Stimulated activated CD8-positive, alpha-beta memory T cell treated with anti-CD3 and anti-CD28 coated beads, Interleukin-12 subunit alpha, Interleukin-12 subunit beta, amount 100 ng/mL, for 1 hour (primary cell): ENCODE data around the gene RIMS3.
"Not testable (repeated sequence)": the region's sequence is repeated elsewhere in the genome, so short reads cannot be mapped to it uniquely, and the experiment has no call there.

ENCODE experiments used
- DNase-seq: peaks from one replicate; pipeline ENCODE4 v3.0.0-alpha.2; 2020; ENCODE audit warnings: low read depth

The RIMS3 gene

GRCh38 chr1:40665335-40666171, at the start of gene RIMS3:
TSS of gene RIMS3 (minus strand) at chr1:40665682. CDS start at chr1:40641925, 23,757 bp downstream.
- DNase-seq = peak; percentile 73

- no peak for DNase-seq
Observed at GRCh38 chr1:40712997-40713396, 47.5 kb upstream of the RIMS3 start.

DNA sequence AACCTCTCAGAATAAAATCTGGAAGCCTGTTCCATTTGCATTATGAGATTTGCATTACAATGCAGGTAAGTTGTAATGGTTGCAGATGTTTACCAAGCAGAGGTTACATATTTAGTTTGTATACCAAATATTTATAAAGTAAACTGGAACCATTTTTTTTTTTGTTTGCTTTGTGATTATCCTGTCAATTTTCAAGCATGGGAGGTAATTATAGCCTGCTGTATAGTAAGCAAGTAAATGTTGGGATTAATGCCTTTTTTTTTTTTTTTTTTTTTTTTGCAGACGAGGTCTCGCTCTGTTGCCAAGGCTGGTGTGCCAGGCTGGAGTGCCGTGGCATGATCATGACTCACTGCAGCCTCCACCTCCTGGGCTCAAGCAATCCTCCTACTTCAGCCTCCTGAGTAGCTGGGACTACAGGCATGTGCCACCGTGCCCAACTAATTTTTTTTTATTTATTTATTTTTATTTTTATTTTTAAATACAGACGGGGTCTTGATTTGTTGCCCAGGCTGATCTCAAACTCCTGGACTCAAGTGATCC, 47.0 kb upstream of the RIMS3 start:
- DNase-seq = no peak

GRCh38 chr1:40711465-40712404, 46.3 kb upstream of the RIMS3 start:
- DNase-seq = no peak

DNA sequence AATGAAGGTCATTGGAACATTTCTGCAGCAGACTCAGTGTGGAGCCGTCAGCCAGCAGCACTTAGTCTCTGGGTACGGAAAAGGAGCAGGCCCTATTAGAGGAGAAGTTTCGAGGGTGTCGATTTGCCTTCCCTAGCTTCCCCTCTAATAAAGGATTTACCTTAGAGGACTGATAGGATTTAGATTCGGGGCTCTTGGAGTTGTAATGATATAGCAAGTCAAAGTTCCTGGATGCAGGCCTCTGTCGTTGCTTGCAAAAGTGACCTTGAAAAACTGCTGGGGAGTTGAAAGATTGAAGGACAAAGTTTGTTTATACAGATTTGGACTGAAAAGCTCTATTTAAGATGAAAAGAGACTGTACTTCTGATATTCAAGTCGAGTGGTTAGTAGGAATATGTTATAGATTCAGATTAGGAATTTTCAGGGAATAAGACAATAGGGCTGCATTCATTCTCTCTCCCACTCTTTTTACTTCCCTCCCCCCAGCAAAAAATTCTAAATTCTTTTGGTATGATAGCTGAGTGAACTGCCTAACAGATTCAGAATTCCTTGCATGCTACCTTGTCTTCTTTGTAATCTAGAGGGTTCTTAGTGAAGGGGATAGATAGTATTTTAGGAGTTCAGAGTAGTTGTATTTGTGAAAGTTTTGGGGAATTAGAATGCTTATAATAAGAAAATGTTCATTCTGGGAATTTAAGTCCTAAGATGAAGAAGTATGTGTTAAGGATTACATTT, 45.3 kb upstream of the RIMS3 start:
- DNase-seq = no peak

DNA sequence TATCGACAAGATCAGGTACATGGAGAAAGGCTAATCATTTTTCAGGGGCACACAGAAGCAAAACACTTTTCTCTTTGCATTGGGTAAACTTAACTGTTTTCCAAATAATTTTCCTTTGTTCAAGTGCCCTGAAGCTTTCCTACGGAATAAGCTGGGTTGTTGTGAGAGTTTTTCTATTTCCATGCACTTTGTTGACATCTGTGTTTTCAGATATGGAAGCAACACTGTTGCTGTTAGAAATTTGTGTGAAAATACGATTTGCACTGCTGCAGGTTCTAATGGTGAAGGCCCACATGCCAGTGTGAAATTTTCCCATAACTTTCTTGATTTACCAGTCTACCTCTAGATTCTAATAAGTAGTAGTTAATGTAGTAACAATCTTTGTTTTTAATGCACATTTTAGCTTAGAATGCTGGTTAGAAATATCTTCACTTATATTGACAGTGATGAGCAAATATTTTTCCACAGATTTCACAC, 44.4 kb upstream of the RIMS3 start:
- DNase-seq = no peak

DNA sequence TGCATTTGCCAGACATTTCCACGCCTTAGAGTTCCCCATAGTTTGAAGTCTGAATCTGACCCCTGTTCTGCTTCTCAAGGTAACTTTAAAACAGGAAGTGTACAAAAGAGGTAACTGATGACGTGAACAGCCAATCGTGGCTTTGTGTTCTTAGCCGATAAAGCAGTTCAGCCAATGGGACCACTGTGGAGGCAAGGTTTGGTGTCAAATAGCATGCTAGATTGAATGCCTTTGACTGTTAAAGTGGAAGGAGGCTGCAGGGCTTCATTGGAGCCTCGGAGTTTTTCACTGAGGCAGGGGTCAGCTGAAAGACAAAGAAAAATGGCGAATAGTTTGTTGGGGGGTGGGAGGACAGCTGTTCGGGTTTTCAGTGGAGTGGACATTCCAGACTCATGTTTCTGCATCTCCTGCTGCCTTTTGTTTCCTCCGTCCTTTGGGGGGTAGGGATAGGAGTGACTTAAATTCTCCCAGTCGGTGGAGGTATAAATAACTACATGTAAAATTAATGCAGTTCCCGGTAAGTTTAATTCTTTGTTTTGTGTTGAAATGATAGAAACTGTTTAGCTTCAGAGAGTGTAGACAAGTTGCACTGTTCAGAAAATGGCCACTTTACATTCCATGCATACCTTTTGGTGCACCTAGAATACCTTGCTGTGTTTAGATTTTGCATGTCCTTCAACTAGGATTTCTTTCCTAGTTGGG, 43.8 kb upstream of the RIMS3 start:
- DNase-seq = peak; percentile 52

DNA sequence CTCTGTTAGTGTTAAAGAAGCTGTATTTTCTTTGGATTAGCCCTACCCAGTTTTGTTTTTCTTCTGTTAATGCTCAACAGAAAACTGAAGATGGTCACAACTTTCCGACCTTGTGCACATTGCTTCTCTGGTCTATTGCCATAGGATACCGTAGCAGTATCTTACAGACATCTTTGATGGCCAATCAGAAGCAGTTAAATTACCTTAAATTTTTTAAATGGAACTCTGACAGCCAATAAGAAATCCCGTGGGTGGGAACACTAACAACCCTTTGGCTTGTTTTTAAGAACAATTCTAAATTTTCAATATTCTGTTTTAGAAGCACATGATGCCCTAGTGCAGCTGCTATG, 43.2 kb upstream of the RIMS3 start:
- DNase-seq = no peak

DNA sequence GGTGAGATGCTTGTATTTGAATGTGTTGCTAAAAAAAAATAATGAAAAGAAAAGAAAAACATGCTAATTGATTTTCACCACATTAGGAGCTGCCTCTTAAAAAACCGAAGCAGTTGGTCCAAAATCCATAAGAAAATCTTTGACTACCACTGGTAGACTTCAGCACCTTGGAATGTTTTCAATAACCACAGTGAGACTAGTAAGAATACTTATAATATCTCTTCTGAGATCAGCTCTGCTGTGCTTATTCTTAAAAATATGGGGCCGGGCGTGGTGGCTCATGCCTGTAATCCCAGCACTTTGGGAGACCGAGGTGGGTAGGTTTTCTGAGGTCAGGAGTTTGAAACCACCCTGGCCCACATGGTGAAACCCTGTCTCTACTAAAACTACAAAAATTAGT, 41.1 kb upstream of the RIMS3 start:
- no peak for DNase-seq

DNA sequence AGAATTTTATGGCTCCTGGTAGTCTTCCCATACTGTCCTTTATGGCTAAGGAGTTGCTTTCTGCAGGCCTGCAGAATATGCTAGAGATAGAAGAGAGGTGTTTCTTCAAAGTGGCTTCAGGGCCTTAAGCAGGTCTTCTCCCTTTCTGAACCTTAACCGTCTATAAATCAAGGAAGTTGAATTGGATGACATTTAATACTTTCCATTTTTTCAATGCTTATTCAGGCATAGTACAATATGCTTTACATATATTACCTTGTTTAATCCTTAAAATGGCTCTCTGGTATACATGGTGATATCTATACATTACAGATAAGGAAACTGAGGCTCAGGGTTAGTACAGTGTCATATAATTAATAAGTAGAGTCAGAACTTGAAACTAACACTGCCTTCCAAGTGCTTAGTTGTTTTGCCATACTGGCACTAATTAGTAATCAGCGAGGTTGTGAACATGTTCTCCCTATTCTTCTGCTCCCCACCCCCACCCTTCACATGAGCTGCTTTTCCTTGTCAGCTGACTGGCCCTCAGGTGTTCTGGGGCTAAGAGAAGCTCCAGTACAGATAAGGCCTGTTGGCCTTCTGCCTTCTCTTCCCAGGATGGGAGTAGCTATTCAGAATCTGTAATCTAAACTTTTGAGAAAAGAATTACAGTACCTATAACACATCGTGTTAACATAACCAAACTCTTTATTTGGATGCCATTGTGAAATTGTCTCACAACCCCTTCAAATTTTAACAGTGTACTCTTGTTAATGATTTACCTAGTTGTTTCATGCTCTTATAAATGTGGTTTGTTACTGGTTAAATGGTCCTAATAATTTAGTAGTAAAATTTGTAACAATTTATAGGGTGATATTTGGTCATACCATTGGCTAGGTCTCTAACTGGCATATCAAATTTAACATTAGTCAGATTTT, 39.6 kb upstream of the RIMS3 start:
- DNase-seq = no peak

DNA sequence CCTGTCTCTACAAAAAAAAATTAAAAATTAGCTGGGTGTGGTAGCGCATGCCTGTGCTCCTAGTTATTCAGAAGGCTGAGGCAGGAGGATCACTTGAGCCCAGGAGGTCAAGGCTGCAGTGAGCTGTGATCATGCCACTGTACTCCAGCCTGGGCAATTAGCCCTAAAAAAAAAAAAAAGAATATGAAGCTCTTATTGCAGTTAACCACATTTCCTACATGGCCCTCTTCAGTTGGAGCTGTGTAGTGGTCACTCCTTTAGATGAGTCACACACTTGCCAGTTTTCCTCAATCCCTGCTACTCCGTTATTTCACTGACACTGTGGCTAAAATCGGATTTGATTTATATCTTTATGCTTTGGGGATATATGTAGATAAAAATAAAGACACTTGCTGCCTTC, 37.8 kb upstream of the RIMS3 start:
- DNase-seq = no peak

DNA sequence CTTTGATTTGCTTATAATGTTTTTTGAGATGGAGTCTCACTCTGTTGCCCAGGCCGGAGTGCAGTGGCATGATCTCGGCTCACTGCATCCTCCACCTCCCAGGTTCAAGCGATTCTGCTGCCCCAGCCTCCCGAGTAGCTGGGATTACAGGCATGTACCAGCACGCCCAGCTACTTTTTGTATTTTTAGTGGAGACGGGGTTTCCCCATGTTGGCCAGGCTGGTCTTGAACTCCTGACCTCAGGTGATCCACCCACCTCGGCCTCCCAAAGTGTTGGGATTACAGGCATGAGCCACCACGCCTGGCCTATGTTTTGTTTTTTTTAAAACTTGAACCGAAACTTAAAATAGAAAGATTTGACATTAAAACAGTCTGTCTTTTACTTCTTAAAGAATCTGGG, 37.3 kb upstream of the RIMS3 start:
- DNase-seq = not testable (repeated sequence)

DNA sequence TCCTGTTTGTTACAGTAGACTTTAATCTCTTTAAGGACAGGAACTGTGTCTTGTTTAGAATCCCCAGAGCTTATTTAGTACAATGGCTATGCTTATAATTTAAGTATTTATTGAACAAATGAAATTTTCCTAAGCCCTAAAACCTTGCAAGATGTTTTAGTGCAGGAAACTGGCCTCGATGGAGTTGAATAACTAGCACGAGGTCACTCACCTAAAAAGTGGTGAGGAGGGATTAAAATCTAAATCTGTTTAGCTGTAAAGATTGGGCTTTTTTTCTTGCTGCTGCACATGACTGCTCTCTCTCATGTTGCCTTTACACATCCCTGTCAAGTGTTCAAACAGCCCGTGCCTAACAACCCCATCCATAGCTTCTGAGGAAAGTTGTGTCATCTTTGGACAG, 36.2 kb upstream of the RIMS3 start:
- no peak for DNase-seq

- DNase-seq = no peak
Observed at GRCh38 chr1:40699787-40700186, 34.3 kb upstream of the RIMS3 start.

DNA sequence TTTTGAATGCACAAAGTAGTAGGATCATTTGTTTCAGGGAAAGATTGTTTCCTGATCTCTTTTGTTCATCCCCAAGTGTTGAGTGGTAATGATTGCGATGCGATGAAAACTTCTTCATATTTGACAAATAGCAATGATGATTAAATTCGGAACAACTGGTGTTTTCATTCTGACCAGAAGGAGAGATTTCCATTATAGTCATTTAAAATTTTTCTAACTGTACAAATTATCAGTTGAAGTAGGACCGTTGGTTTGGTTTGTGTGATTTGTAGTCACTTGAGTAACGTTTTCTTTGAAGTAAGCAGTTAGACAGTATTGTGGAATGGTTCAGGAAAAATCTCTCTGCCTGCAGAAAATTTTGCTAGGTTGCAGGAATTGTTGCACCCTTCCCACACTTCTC, 32.0 kb upstream of the RIMS3 start:
- no peak for DNase-seq

DNA sequence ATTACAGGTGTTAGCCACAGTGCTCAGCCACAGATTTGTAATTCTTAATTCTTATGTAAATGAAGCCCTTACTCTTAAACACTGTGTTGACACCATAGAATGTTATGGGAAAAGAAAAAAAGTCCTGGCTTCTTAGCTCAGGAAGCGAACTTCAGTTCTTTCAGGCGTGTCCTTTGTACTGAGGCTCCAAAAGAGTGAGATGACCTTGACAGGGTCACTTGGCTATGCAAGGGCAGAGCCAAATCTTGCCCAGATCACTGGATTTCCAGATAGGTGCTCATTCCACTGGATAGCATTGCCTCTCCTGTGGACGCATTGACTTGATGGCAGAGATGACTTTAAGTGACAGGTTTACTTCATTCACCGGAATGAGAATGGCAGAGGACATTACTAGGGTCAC, 30.8 kb upstream of the RIMS3 start:
- DNase-seq = no peak

DNA sequence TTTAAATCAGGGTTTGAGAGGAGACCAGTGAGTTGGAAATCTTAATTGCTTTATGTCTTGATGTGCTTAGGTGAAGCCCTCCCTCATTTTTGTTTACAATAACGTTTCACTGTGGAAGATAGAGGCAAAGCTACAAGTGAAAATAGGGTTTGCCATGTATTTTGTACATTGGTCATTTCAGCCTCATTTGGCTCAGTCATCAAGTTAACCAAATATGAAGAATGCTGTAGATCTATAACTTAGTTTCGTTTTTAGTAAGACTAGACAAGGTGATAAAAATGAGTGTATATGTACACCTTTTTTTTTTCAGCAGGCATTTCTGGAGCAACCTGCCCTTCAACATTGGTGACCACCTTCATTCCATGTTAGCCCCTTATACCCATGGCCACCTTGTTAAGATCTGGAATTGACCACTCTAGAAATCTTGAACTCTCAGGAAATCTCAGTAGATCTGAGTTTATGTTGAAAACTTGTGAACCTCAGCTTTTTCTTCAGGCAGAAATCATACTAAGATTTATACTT, 28.9 kb upstream of the RIMS3 start:
- no peak for DNase-seq

DNA sequence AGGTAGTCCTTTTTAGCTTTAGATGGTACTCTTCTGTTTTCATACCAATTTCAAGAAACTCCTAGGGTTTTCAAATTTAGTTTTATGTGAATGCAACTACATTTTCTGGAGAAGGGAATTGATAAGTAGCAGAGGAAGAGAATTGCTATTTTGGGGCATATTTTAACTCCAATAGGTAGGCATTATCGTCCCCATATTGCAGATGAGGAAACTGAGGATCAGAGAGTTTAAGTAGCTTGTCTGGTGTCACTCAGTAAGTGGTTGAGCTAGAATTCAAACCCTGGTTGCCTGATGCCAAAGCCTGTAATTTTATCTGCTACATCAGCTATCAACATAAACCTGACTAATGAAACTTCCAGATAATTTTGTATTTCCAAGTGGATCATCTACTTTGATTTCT, 27.9 kb upstream of the RIMS3 start:
- DNase-seq = no peak

GRCh38 chr1:40692429-40692895, 27.0 kb upstream of the RIMS3 start:
- peak; percentile 4 for DNase-seq
